Sigmoid colon (tissue), 7 donors: ENCODE measurements around the gene CCDC116. TPM values are rescaled to one million over a fixed set of nuclear protein-coding genes. Genes with fewer than 3 reads are reported as not detected.

Experiments used
- DNase-seq: peaks from one replicate; pipeline ENCODE4 v3.0.0-alpha.2; 2019
- H3K27ac ChIP-seq, 4 donors: fragments of 200-600 bp; sonication (generic); one replicate each; pipeline ENCODE4 v1.5.1; 2016 to 2019; ENCODE audit warnings: mild to moderate bottlenecking in 1 of 4
- H3K27me3 ChIP-seq, 3 donors: fragments of 200-600 bp; sonication (generic); one replicate each; pipeline ENCODE4 v1.5.1; 2019; ENCODE audit warnings: mild to moderate bottlenecking in 1 of 3
- H3K36me3 ChIP-seq, 4 donors: fragments of 200-600 bp; sonication (generic); one replicate each; pipeline ENCODE4 v1.5.1; 2016 to 2019
- H3K4me1 ChIP-seq, 4 donors: fragments of 200-600 bp; sonication (generic); one replicate each; pipeline ENCODE4 v1.5.1; 2017 to 2019
- H3K4me3 ChIP-seq, 4 donors: fragments of 200-600 bp; sonication (generic); one replicate each; pipeline ENCODE4 v1.5.1; 2017 to 2019; ENCODE audit warnings: mild to moderate bottlenecking in 2 of 4, moderate library complexity in 1 of 4
- H3K9me3 ChIP-seq, 4 donors: fragments of 200-600 bp in 3 of 4; sonication (generic) in 3 of 4; one replicate each; pipeline versions ENCODE4 v1.5.1 to v1.6.1; 2013 to 2019
- EP300 ChIP-seq, 4 donors: sonication (generic); formaldehyde crosslinking; IDR thresholded peaks; one replicate each; pipeline ENCODE4 v1.6.1; 2017; ENCODE audit warnings: antibody characterized with exemption in 4 of 4
- POLR2A ChIP-seq, 2 donors: fragments of 450-650 bp; IDR thresholded peaks; one replicate each; pipeline ENCODE4 v1.6.1; 2016; ENCODE audit warnings: antibody characterized with exemption in 2 of 2, mild to moderate bottlenecking in 2 of 2, moderate library complexity in 2 of 2
- POLR2AphosphoS5 ChIP-seq, 4 donors: sonication (generic); formaldehyde crosslinking; IDR thresholded peaks; one replicate each; pipeline ENCODE4 v1.6.1; 2017; ENCODE audit warnings: antibody characterized with exemption in 4 of 4
- WGBS, 2 donors: extraction: QIAGEN DNeasy Blood & Tissue Kit; methylation state at CpG; one replicate each; pipeline ENCODE4 v1.1.7; 2013; 5-methylcytosine and 5-hydroxymethylcytosine counted together
- intact Hi-C: fragments of 100-400 bp; cut with DNase I; formaldehyde crosslinking; loops from one replicate; pipeline ENCODE4 v1.15.1; 2023
- polyA plus RNA-seq, 3 donors: library from polyadenylated mRNA; stranded (reverse); fragments of 200-250 nt; gene quantifications; one replicate each; pipeline ENCODE4 v1.2.3, GENCODE V29; 2013
- total RNA-seq, 4 donors: library from RNA; depleted of rRNA; stranded (reverse); fragments of >200 nt; gene quantifications; one replicate each; pipeline ENCODE4 v1.1.0, GENCODE V29; 2016
- TF ChIP-seq, protein P1 (sequence below), 4 experiments: fragments of 450-650 bp in 3 of 4; fragments of 200-600 bp in 1 of 4; IDR thresholded peaks; one replicate each; pipeline ENCODE4 v1.5.1; 2016 to 2019; ENCODE audit warnings: antibody characterized with exemption in 4 of 4, mild to moderate bottlenecking in 3 of 4, moderate library complexity in 2 of 4
- donor health status: healthy with polysubstance abuse.
- donor health status: Bipolar disorder and iron deficiency.
- donor health status: healthy.

Gene CCDC116
- total and polyA plus RNA-seq, 7 donors = 0.33 to 2.5 (median 0.41) TPM; not detected in 2

DNA sequence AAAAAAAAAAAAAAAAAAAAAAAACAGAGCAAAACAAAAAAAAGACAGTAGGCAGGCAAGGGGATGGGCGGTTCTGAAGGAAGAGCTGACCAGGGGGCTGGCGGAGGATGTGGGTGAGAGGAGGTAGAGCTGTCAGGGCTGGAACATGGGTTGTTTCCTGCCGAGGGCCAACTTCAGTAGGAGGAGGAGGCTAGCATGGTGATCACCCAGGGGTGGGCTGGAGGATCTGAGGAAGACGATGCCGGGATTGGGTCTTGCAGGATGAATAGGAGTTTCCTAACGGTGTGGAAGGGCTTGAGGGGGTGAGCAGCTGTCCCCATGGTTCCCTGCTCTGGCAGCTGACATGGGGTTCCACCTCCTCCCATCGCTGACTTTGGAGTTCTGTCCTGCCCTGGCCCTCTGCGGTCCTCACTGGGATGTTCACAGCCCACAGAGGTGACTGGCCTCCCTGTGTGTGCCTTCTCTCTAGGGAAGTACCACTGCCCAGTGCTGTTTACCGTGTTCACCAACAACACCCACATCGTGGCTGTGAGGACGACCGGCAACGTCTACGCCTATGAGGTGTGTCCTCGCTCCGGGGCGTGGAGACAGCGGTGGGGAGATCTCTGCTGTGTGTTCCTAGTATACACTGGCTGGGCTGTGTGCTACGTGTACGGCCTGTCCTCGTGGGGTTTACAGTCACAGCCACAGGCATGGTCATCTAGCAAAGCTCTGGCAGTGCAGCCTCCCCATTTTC is 48.4 kb downstream of the CCDC116 start:
- TF ChIP-seq POLR2A (IDR thresholded peaks at IDR 0.05) = no peak
- no peak for TF ChIP-seq POLR2AphosphoS5 (IDR thresholded peaks at IDR 0.05)
- TF ChIP-seq EP300 (IDR thresholded peaks at IDR 0.05) = no peak
- TF ChIP-seq, protein P1, sequence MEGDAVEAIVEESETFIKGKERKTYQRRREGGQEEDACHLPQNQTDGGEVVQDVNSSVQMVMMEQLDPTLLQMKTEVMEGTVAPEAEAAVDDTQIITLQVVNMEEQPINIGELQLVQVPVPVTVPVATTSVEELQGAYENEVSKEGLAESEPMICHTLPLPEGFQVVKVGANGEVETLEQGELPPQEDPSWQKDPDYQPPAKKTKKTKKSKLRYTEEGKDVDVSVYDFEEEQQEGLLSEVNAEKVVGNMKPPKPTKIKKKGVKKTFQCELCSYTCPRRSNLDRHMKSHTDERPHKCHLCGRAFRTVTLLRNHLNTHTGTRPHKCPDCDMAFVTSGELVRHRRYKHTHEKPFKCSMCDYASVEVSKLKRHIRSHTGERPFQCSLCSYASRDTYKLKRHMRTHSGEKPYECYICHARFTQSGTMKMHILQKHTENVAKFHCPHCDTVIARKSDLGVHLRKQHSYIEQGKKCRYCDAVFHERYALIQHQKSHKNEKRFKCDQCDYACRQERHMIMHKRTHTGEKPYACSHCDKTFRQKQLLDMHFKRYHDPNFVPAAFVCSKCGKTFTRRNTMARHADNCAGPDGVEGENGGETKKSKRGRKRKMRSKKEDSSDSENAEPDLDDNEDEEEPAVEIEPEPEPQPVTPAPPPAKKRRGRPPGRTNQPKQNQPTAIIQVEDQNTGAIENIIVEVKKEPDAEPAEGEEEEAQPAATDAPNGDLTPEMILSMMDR (IDR thresholded peaks at IDR 0.05) = no peak
- peaks cover 0 to 51% (median 30%) of the 10 kb centered on the region in 4 donors for H3K36me3 ChIP-seq

DNA sequence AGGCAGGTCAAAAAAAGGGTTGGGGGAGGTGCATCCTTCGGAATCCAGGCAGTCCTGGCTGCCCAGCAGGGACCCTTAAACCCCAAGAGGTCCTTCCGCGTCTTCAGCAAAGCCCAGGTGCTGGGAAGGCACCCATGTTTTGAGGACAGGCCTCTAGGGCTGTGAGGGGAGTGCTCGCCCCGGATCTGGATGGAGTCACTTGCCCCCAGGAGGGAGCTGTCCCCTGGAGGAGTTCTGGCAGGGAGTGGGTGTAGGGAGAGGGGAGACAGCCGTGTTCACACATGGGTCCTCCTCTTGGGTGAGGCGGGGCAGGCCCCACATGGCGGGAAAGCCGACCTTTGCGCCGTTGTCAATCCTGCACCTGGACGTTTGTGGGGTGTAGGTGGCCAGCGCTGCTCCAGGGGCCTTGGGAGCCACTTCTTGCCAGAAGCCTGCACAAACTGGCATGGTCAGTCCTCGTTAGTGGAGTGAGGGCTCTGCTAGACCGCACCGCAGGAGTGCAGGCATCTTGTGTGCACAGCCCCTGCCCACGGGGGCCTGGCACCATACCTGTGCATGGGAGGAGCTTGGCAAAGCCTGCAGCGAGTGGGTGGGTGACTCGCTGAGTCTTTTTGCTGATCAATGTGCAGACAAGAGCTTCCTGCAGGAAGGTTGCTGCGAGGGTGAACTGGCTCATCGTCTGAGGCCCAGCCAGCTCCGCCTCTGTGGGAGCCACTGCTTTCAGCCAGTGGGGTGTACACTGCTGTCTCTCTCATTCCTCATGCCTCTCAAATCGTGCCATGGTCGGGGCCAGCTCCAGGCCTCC is 49.2 kb downstream of the CCDC116 start:
- Histone ChIP-seq H3K27ac (no peak overlapping the region), H3K4me1 (no peaks in the 10 kb centered on the region), H3K4me3 (no peak overlapping the region), H3K9me3 (no peaks in the 10 kb centered on the region), H3K27me3 (no peaks in the 10 kb centered on the region), H3K36me3 (peaks cover 7 to 58% (median 37%) of the 10 kb centered on the region in 4 donors)
- intact Hi-C loops = no loop called here
- TF ChIP-seq, protein P1 (IDR thresholded peaks at IDR 0.05) = no peak
- no peak for TF ChIP-seq POLR2A (IDR thresholded peaks at IDR 0.05)
- no peak for DNase-seq
- 85 to 89% methylated on average over 24 of the region's 24 CpGs for WGBS, 2 donors

More for the DNA sequence above, 48.4 kb downstream of the CCDC116 start:
- Histone ChIP-seq H3K4me3 (no peak overlapping the region), H3K27ac (no peak overlapping the region), H3K4me1 (no peaks in the 10 kb centered on the region), H3K9me3 (no peaks in the 10 kb centered on the region), H3K27me3 (no peaks in the 10 kb centered on the region)
- WGBS, 2 donors = 93 to 95% methylated on average over 21 of the region's 21 CpGs
- DNase-seq = no peak
- intact Hi-C loops = no loop called here

- H3K36me3 ChIP-seq = peaks cover 13 to 66% (median 41%) of the 10 kb centered on the region in 4 donors
- 91 to 93% methylated on average over 20 of the region's 20 CpGs for WGBS, 2 donors
- TF ChIP-seq, protein P1 (IDR thresholded peaks at IDR 0.05) = no peak
- no peak for TF ChIP-seq EP300 (IDR thresholded peaks at IDR 0.05)
- no peak for TF ChIP-seq POLR2A (IDR thresholded peaks at IDR 0.05)
- TF ChIP-seq POLR2AphosphoS5 (IDR thresholded peaks at IDR 0.05) = no peak
Measured at GRCh38 chr22:21682385-21683175, 50.0 kb downstream of the CCDC116 start.

DNA sequence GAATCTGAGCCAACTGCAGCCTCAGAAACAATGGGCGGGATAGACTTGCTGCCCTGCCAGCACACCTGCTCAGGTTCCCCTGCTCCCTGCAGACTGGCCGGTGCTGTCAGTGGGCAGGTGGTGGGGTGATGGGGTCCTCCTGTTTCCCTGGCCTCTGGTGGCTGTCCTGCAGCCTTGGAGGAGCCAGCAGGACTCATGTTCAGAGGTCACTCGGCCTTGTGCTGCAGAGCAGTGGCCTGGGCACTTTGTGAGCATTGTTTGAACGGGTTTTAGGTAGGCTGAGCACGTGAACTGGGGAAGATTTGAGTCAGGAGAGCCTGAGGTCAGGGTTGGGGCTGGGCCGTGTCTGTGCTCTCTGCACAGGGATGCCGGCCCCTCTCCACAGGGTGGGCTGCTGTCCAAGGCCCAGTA is 50.8 kb downstream of the CCDC116 start:
- no peaks in the 10 kb centered on the region for H3K9me3 ChIP-seq
- H3K27me3 ChIP-seq = no peaks in the 10 kb centered on the region
- no peak overlapping the region for H3K27ac ChIP-seq
- H3K4me3 ChIP-seq = no peak overlapping the region
- intact Hi-C loops = no loop called here
- TF ChIP-seq, protein P1 (IDR thresholded peaks at IDR 0.05) = no peak
- TF ChIP-seq POLR2AphosphoS5 (IDR thresholded peaks at IDR 0.05) (no peak), POLR2A (IDR thresholded peaks at IDR 0.05) (no peak), EP300 (IDR thresholded peaks at IDR 0.05) (no peak)
- peaks cover 17 to 74% (median 49%) of the 10 kb centered on the region in 4 donors for H3K36me3 ChIP-seq
- no peak for DNase-seq
- no peaks in the 10 kb centered on the region for H3K4me1 ChIP-seq
- WGBS, 2 donors = 89 to 94% methylated on average over 7 of the region's 7 CpGs

More at GRCh38 chr22:21682385-21683175, 50.0 kb downstream of the CCDC116 start:
- Histone ChIP-seq H3K9me3 (no peaks in the 10 kb centered on the region), H3K4me3 (no peak overlapping the region), H3K4me1 (no peaks in the 10 kb centered on the region), H3K27ac (no peak overlapping the region), H3K27me3 (no peaks in the 10 kb centered on the region)
- intact Hi-C loops = no loop called here
- no peak for DNase-seq
